Natural killer cell (primary cell): Measurements from ENCODE around the gene DEGS2. TPM values are rescaled to one million over a fixed set of nuclear protein-coding genes. Genes with fewer than 3 reads are reported as not detected.

Source experiments
- ATAC-seq, 3 donors: fragments of 150-1000 bp in 2 of 3; fragments of 200-7000 bp in 1 of 3; cut with Tn5 transposase; 1 replicate in 1 of 3; 2 replicates in 2 of 3; pipeline ENCODE4 v1.10.0; 2021; ENCODE audit warnings: mild to moderate bottlenecking in 2 of 3, moderate library complexity in 2 of 3
- DNase-seq, 2 donors: peaks; one replicate each; pipeline versions ENCODE4 v3.0.0 to v3.0.0-alpha.2; 2013 to 2021; ENCODE audit warnings: mixed read lengths in 1 of 2
- H3K27ac ChIP-seq: one replicate; pipeline ENCODE4 v1.5.1; 2013; ENCODE audit warnings: mild to moderate bottlenecking, low read length
- H3K27me3 ChIP-seq: one replicate; pipeline ENCODE4 v1.6.1; 2013; ENCODE audit warnings: low read length; ENCODE audit not compliant: control insufficient read depth, insufficient read depth
- H3K36me3 ChIP-seq: one replicate; pipeline ENCODE4 v1.6.1; 2013; ENCODE audit warnings: low read length; ENCODE audit not compliant: control insufficient read depth, insufficient read depth
- H3K4me1 ChIP-seq: one replicate; pipeline ENCODE4 v1.6.1; 2013; ENCODE audit warnings: low read length; ENCODE audit not compliant: control insufficient read depth, insufficient read depth
- H3K4me3 ChIP-seq: one replicate; pipeline ENCODE4 v1.5.1; 2013; ENCODE audit warnings: low read length
- H3K9me3 ChIP-seq: one replicate; pipeline ENCODE4 v1.6.1; 2013; ENCODE audit warnings: low read length; ENCODE audit not compliant: control insufficient read depth, insufficient read depth
- H3K27ac Mint-ChIP-seq, 2 donors: one replicate each; pipeline ENCODE4 v1.8.0; 2022; ENCODE audit warnings: mild to moderate bottlenecking in 2 of 2, mixed read lengths in 2 of 2, moderate library complexity in 1 of 2
- H3K27me3 Mint-ChIP-seq, 2 donors: one replicate each; pipeline ENCODE4 v1.8.0; 2022; ENCODE audit warnings: low read depth in 2 of 2, mixed read lengths in 2 of 2
- H3K36me3 Mint-ChIP-seq: one replicate; pipeline ENCODE4 v1.8.0; 2022; ENCODE audit warnings: mixed read lengths
- H3K4me1 Mint-ChIP-seq, 2 donors: one replicate each; pipeline ENCODE4 v1.8.0; 2022; ENCODE audit warnings: mixed read lengths in 2 of 2
- H3K4me3 Mint-ChIP-seq: one replicate; pipeline ENCODE4 v1.8.0; 2022; ENCODE audit warnings: mild to moderate bottlenecking, moderate library complexity, mixed read lengths
- H3K9me3 Mint-ChIP-seq, 2 donors: one replicate each; pipeline ENCODE4 v1.8.0; 2022; ENCODE audit warnings: mixed read lengths in 2 of 2
- WGBS: methylation state at CpG from one replicate; pipeline ENCODE4 v1.1.7; 2013; ENCODE audit warnings: missing lambda C conversion rate; ENCODE audit not compliant: insufficient coverage; 5-methylcytosine and 5-hydroxymethylcytosine counted together
- intact Hi-C: fragments of 100-400 bp; cut with micrococcal nuclease; formaldehyde crosslinking; loops from one replicate; pipeline ENCODE4 v1.14.2; 2022
- total RNA-seq, 4 donors: library from RNA; stranded (reverse); fragments of 120-200 nt in 1 of 4; gene quantifications; one replicate each; pipeline versions ENCODE4 v1.2.3 to v1.2.4, GENCODE V29; 2013 to 2022
- TF ChIP-seq, protein P1 (sequence below): fragments of 200-600 bp; IDR thresholded peaks from one replicate; pipeline ENCODE4 v1.8.0; 2022; ENCODE audit warnings: antibody characterized with exemption

Gene DEGS2
- total RNA-seq, 3 donors from 2014 or later (not counting 1 experiment from before 2014, with no cell fraction given), result 0.60 to 7.1 (median 4.4) TPM

DNA sequence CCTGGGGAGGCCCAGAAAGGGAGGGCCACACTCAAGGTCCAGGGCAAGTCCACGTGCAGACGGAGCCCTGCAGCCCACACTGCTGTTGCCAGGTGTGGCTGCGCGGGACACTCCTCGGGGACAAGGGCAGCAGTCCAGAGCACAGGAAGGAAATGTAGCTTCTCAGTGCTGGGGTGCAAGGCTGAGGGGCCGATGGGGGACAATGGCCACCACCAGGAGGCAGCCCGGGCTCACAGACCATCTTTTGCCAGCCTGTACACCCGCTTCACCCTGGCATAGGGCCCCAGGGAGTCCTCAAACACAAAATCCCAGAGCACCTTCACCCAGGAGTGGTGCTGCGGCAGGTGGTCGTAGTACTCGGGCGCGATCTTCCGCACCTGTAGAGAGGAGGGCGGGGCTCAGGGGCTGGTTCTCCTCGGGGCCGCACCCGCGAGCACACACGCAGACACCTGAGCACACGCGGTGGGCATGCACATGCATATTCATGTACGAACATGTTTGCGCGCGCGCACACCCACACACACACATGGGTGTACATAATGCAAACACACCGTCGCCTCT lies 12.8 kb downstream of the DEGS2 start:
- Histone ChIP-seq H3K27me3 (no peaks in the 10 kb centered on the region), H3K27ac (peak overlapping the region; percentile 46), H3K9me3 (no peaks in the 10 kb centered on the region), H3K4me3 (no peak overlapping the region), H3K36me3 (peaks cover 39% of the 10 kb centered on the region), H3K4me1 (peaks cover 30% of the 10 kb centered on the region)
- Mint-ChIP-seq H3K9me3 (no peaks in the 10 kb centered on the region), H3K27me3 (no peaks in the 10 kb centered on the region), H3K4me1 (peaks cover 5 to 39% of the 10 kb centered on the region in 2 donors), H3K4me3 (no peak overlapping the region), H3K36me3 (no peaks in the 10 kb centered on the region), H3K27ac (peak overlapping the region; percentile 65 to 77)
- ATAC-seq, result peak in 2 of 3 donors; percentile 27 to 40
- 82% methylated on average over 29 of the region's 29 CpGs for WGBS
- TF ChIP-seq, protein P1, sequence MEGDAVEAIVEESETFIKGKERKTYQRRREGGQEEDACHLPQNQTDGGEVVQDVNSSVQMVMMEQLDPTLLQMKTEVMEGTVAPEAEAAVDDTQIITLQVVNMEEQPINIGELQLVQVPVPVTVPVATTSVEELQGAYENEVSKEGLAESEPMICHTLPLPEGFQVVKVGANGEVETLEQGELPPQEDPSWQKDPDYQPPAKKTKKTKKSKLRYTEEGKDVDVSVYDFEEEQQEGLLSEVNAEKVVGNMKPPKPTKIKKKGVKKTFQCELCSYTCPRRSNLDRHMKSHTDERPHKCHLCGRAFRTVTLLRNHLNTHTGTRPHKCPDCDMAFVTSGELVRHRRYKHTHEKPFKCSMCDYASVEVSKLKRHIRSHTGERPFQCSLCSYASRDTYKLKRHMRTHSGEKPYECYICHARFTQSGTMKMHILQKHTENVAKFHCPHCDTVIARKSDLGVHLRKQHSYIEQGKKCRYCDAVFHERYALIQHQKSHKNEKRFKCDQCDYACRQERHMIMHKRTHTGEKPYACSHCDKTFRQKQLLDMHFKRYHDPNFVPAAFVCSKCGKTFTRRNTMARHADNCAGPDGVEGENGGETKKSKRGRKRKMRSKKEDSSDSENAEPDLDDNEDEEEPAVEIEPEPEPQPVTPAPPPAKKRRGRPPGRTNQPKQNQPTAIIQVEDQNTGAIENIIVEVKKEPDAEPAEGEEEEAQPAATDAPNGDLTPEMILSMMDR, result no peak
- DNase-seq, result peak in 1 of 2 donors; percentile 56
- intact Hi-C loops, result loop anchor here (1.0 to 2.0 kb wide), 2 partner anchors 47 to 232 kb away; no protein-coding TSS in a partner anchor

DNA sequence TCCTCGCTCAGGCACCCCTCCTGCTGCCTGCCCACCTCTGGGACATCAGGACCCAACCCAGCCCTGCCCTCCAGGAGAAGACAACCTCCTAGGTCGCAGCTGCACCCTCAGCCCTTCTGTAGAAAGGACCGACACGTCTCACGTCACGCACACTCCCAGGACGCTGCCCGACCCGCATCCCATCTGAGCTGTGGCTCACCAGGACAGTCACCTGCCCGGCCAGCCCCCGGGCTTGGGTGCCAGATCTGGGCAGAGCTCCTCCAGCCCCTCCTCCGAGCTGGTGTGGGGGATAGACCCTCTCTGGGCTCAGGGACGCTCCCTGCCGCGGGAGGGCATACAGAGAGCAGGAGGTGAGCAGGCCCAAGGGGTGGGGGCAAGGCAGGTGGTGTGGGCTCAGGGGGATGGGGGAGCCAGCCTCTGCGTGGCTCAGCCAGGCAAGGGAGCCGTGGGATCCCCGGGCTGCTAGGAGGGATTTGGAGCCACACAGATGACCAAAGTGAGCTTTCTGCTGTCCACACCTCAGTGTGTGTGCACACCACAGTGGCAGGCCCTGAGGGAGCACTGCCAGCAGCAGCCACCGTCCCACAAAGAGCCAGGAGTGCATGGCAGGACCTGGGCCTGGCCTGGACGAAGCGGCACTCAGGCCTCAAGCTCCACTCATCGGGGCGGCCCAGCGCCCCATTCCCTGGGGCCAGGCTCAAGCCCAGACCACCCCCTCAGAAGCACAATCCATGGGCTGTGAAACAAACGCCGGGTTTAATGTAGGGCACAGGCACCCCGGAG lies 13.6 kb downstream of the DEGS2 start:
- 90% methylated on average over 27 of the region's 27 CpGs for WGBS
- peak overlapping the region in 1 of 2 donors; percentile 72 for H3K27ac Mint-ChIP-seq
- intact Hi-C loops, result loop anchor here (2.0 kb wide), 1 partner anchor 233 kb away; no protein-coding TSS in a partner anchor
- H3K27me3 Mint-ChIP-seq, result no peaks in the 10 kb centered on the region
- no peak overlapping the region for H3K4me3 ChIP-seq
- ATAC-seq, result no peak
- no peaks in the 10 kb centered on the region for H3K27me3 ChIP-seq
- TF ChIP-seq, protein P1, result no peak
- H3K4me1 ChIP-seq, result peaks cover 30% of the 10 kb centered on the region
- peaks cover 5 to 35% of the 10 kb centered on the region in 2 donors for H3K4me1 Mint-ChIP-seq
- no peaks in the 10 kb centered on the region for H3K9me3 Mint-ChIP-seq
- H3K27ac ChIP-seq, result no peak overlapping the region
- DNase-seq, result no peak
- no peak overlapping the region for H3K4me3 Mint-ChIP-seq
- H3K36me3 Mint-ChIP-seq, result no peaks in the 10 kb centered on the region
- H3K36me3 ChIP-seq, result peaks cover 47% of the 10 kb centered on the region
- H3K9me3 ChIP-seq, result no peaks in the 10 kb centered on the region

DNA sequence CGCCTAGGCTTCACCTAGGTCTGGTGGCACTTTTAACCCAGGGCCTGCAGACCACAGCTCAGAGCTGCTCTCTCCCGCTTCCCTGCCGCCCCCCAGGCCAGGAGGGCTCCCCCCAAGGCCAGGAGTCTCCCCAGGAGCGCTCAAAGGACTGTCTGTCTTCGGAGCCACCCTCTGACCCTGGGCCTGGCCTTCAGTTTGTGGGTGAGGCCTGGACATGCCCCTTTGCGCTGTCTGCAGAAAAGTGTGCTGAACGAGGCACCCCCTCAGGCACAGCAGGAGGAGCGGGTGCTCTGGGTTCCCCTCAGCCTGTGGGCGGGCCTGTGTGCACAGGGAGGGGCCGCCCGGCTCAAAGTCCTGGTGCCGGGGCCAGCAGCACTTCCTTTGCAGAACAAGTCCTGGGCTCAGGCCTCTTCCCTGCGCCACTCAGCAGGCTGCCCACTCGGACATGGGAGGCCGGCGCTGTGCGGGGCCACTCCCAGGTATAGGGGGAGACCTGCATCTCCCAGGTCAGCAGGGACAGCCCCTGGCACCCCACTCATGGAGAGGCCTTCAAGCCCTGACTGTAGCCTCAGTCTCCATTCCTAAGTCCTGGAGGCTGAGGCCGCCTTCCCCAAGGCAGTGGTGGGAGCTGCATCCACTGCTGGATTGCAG lies 14.3 kb downstream of the DEGS2 start:
- 88% methylated on average over 18 of the region's 18 CpGs for WGBS
- no peaks in the 10 kb centered on the region for H3K9me3 ChIP-seq
- H3K4me3 ChIP-seq, result no peak overlapping the region
- Mint-ChIP-seq H3K9me3 (no peaks in the 10 kb centered on the region), H3K36me3 (no peaks in the 10 kb centered on the region), H3K27ac (peak overlapping the region in 1 of 2 donors; percentile 72), H3K4me1 (peaks cover 5 to 35% of the 10 kb centered on the region in 2 donors), H3K4me3 (no peak overlapping the region), H3K27me3 (no peaks in the 10 kb centered on the region)
- no peaks in the 10 kb centered on the region for H3K27me3 ChIP-seq
- TF ChIP-seq, protein P1, result no peak
- H3K36me3 ChIP-seq, result peaks cover 54% of the 10 kb centered on the region
- DNase-seq, result peak in 1 of 2 donors; percentile 23
- ATAC-seq, result no peak
- H3K27ac ChIP-seq, result no peak overlapping the region
- peaks cover 30% of the 10 kb centered on the region for H3K4me1 ChIP-seq
- intact Hi-C loops, result no loop called here
